Measurements from ENCODE around the gene GID8. TPM values are rescaled to one million over a fixed set of nuclear protein-coding genes. Genes with fewer than 3 reads are reported as not detected.

Gene GID8
- polyA plus RNA-seq, 2 of the 4 experiments (the other 2 are of a cell fraction) = 19.2 to 24.5 TPM

DNA sequence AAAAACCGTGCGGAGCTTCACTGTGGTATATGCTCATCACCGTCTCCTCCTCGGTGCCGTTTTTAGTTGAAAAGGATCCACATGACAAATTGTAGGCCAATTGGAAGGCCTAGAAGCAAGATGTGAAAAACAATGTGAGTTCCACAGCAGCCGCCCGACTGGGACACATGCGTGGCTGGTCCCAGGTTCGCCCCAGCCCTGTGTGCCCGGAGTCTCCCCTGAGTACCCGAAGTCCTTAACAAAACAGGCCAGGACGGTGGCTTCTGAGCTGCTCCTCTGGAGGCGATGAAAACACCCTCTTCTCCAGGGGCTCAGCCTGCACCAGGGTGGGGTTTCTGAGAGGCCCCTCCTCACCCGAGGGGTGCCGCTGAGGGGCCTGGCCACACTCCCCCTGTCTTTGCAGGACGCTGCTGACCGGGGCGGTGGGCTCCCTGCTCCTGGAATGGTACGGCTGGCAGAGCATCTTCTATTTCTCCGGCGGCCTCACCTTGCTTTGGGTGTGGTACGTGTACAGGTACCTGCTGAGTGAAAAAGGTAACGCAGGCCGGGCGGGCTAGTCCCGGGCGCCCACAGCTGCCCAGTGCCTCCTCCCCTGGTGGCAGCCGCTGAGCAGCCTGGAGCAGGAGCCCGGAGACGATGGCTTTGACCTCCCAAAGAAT lies 24.4 kb downstream of the GID8 start:
- TF ChIP-seq E2F6 (IDR thresholded peaks at IDR 0.05; ENCODE audit: borderline replicate concordance, low read depth) = no peak
- no peak for TF ChIP-seq ESRRA (IDR thresholded peaks at IDR 0.05; ENCODE audit: borderline replicate concordance, low read length)
- TF ChIP-seq TP53 (CRISPR knock-in tag; IDR thresholded peaks at IDR 0.05) = no peak
- TF ChIP-seq USF2 (IDR thresholded peaks at IDR 0.05) = no peak
- no peak for TF ChIP-seq EHMT2 (IDR thresholded peaks at IDR 0.05; ENCODE audit: low read depth)
- no peak for TF ChIP-seq RARB (CRISPR knock-in tag; IDR thresholded peaks at IDR 0.05)
- FAIRE-seq (no peak), DNase-seq (ENCODE audit: low read depth in 1 of 2, low spot score in 1 of 2) (no peak), ATAC-seq (no peak)
- Histone ChIP-seq H3K9me3 (no peaks in the 10 kb centered on the region), H3K4me3 (no peak overlapping the region), H3K4me1 (no peaks in the 10 kb centered on the region), H3K4me2 (no peak overlapping the region), H3K27ac (no peak overlapping the region)
- ChIA-PET CTCF (interaction anchor here (1.0 to 2.8 kb wide), 4 partner anchors 8 to 46 kb away, joined by 3 to 16 read pairs (median 4); no protein-coding TSS in a partner anchor), POLR2A (no interaction called here)
- 87% methylated on average over 13 of the region's 30 CpGs for WGBS (ENCODE audit: missing lambda C conversion rate)

DNA sequence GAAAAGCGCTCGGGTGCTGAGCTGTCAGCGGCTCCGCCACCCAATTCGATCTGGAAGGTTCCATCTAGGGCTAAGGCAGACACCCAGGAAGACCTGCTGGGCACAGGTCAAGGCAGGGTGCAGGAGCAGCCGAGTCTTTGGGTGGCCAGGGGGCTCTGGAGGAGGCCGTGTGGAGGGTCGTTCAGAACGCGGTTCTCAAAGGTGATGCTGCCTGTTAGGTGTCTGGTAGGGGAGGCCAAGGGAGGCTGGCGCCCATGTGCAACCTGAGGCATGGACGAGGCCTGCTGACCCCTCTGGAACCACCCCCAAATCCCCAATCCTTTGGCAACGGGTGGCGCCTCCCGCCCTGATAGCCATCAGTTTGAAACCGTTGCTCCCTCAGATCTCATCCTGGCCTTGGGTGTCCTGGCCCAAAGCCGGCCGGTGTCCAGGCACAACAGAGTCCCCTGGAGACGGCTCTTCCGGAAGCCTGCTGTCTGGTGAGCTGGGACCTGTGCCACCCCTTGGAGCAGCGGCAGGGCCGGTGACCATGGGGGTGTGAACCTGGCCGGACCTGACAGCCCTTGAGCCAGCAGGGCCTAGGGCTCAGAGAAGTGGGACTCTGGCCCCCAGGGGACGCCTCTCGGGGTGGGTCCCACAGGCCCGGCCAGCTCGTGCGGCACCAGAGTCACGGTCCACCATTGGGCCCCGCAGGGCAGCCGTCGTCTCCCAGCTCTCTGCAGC lies 25.1 kb downstream of the GID8 start:
- WGBS (ENCODE audit: missing lambda C conversion rate) = 64% methylated on average over 29 of the region's 32 CpGs
- ChIA-PET CTCF (interaction anchor here (1.4 to 2.8 kb wide), 2 partner anchors 9 kb away, joined by 4 to 16 read pairs; no protein-coding TSS in a partner anchor), POLR2A (no interaction called here)
- TF ChIP-seq HDAC2 (IDR thresholded peaks at IDR 0.05) (no peak), RFX5 (IDR thresholded peaks at IDR 0.05) (no peak), MAZ (IDR thresholded peaks at IDR 0.05; ENCODE audit: borderline replicate concordance, low read depth, low read length) (no peak), REST (IDR thresholded peaks at IDR 0.05) (no peak)
- DNase-seq (ENCODE audit: low read depth in 1 of 2, low spot score in 1 of 2) (no peak), FAIRE-seq (no peak), ATAC-seq (no peak)
- no peaks in the 10 kb centered on the region for H3K9me3 ChIP-seq
- H3K4me1 ChIP-seq = no peaks in the 10 kb centered on the region
- H3K4me2 ChIP-seq = no peak overlapping the region
- no peak overlapping the region for H3K27ac ChIP-seq
- H3K4me3 ChIP-seq = no peak overlapping the region

DNA sequence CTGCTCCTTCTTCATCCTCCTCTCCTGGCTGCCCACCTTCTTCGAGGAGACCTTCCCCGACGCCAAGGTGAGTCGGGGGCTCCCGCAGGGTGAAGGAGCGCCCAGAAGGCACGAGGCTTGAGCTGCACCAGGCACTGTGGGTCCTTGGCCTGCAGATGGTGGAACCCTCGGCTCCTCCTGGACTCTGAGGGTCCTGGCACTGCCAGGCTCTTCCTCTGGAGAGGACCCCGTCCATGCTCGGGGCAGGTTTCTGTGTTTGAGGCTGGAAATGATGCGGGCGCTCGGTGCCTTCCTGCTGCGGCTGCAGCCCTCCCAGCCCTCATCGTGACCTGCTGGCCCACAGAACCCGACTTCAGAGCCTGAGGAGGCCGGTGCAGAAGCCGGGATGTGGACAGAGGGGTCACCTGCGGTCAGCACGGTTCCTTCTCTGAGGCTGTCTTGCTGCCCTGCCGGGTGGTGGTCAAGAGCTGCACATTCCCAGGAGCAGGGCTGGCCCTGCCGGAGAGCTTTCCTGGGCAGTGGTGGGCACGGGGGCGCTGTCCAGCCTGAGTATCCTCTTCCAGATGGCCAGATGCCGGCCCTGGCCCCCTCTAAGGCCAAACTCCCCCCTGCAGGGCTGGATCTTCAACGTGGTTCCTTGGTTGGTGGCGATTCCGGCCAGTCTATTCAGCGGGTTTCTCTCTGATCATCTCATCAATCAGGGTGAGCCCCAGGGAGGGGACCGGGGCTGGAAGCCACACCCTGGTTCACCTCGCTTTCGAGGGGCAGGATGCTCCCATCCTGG lies 25.9 kb downstream of the GID8 start:
- DNase-seq (ENCODE audit: low read depth in 1 of 2, low spot score in 1 of 2) (no peak), ATAC-seq (no peak), FAIRE-seq (no peak)
- CTCF ChIA-PET = interaction anchor here (1.1 to 2.8 kb wide), 7 partner anchors 9 to 259 kb away, joined by 3 to 16 read pairs (median 4); no protein-coding TSS in a partner anchor
- Histone ChIP-seq H3K4me3 (no peak overlapping the region), H3K4me2 (no peak overlapping the region), H3K9me3 (no peaks in the 10 kb centered on the region), H3K4me1 (no peaks in the 10 kb centered on the region), H3K27ac (no peak overlapping the region)
- WGBS (ENCODE audit: missing lambda C conversion rate) = 50% methylated on average over 23 of the region's 32 CpGs
- TF ChIP-seq ZSCAN20 (CRISPR knock-in tag; IDR thresholded peaks at IDR 0.05) (no peak), RFX5 (IDR thresholded peaks at IDR 0.05) (no peak), ELK1 (IDR thresholded peaks at IDR 0.05; ENCODE audit: low read depth, low read length) (no peak)
- POLR2A ChIA-PET = no interaction called here

Data from A549 (cell line).